Measurements from ENCODE around the gene LRMDA. TPM values are rescaled to one million over a fixed set of nuclear protein-coding genes. Genes with fewer than 3 reads are reported as not detected.

Gene LRMDA
- total and polyA plus RNA-seq, 2 of the 13 experiments (the other 11 are each of a cell fraction or from before 2014, with no cell fraction given): 13.4 to 22.0 TPM

DNA sequence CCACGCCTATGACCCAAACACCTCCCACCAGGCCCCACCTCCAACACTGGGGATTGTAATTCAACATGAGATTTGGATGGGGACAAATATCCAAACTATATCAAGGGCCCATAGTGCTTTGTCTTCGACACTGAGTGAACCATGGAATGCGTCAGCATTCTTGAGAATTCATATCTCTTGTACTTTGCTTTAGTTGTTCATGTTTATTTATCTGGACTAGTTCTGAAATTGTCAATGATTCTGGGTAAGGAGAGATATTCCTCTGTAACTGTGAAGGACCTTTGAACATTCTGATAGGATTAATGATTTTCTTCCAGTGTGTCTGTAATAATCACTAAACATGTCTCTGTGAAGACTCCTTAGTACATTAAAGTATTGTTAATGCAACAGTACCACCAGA is 374.8 kb downstream of the LRMDA start:
- CTCF ChIA-PET (ENCODE audit: low intra/inter-chr PET ratio, low total read pairs): no interaction called here
- 91% methylated on average over 3 of the region's 3 CpGs for WGBS (ENCODE audit: low lambda C conversion rate)
- H3K4me2 ChIP-seq (ENCODE audit: low read depth, low read length): no peak overlapping the region

More for the DNA sequence above, 374.8 kb downstream of the LRMDA start:
- ATAC-seq: no peak
- intact Hi-C loops (cut with micrococcal nuclease; ENCODE audit: unreplicated experiment) (no loop called here), in situ Hi-C loops (cut with HindIII; ENCODE audit: extremely low pct_ligation_motif_present, low pct_unique_long_range_greater_than_20kb) (no loop called here)
- Histone ChIP-seq H3K4me1 (ENCODE audit: insufficient read depth, low read length) (peaks cover 24% of the 10 kb centered on the region), H3K27ac (ENCODE audit: extremely low read length, insufficient read depth, low read length) (no peak overlapping the region), H2AFZ (ENCODE audit: low read length) (no peak overlapping the region), H3K9me3 (ENCODE audit: low read length) (no peaks in the 10 kb centered on the region), H3K4me3 (replicated peaks in 1 of 3; ENCODE audit: insufficient read depth in 1 of 3, low read depth in 2 of 3, low read length in 3 of 3) (no peak overlapping the region), H3K79me2 (ENCODE audit: insufficient read depth, low read length) (no peaks in the 10 kb centered on the region), H3K9ac (ENCODE audit: insufficient read depth, low read depth, low read length) (no peak overlapping the region), H3K27me3 (ENCODE audit: control insufficient read depth in 1 of 2, insufficient read depth in 2 of 2, low read length in 2 of 2) (no peaks in the 10 kb centered on the region), H3K36me3 (replicated peaks in 1 of 2; ENCODE audit: control insufficient read depth in 1 of 2, insufficient read depth in 2 of 2, low read length in 2 of 2) (no peaks in the 10 kb centered on the region), H4K20me1 (ENCODE audit: insufficient read depth, low read length) (no peaks in the 10 kb centered on the region)
- no peak for FAIRE-seq
- POLR2A ChIA-PET: no interaction called here
- TF ChIP-seq ATRX (CRISPR knock-in tag; IDR thresholded peaks at IDR 0.05; ENCODE audit: borderline replicate concordance) (no peak), MBD4 (IDR thresholded peaks at IDR 0.05; ENCODE audit: borderline replicate concordance, low read length) (no peak), ZNF180 (CRISPR knock-in tag; IDR thresholded peaks at IDR 0.05; ENCODE audit: borderline replicate concordance, low read depth) (no peak), JUNB (CRISPR knock-in tag; IDR thresholded peaks at IDR 0.05; ENCODE audit: borderline replicate concordance) (no peak), SMC3 (IDR thresholded peaks at IDR 0.05; ENCODE audit: low read length) (no peak), MEF2D (CRISPR knock-in tag; IDR thresholded peaks at IDR 0.05) (no peak)
- TF ChIP-seq, protein P1, sequence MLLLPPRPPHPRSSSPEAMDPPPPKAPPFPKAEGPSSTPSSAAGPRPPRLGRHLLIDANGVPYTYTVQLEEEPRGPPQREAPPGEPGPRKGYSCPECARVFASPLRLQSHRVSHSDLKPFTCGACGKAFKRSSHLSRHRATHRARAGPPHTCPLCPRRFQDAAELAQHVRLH (CRISPR knock-in tag; IDR thresholded peaks at IDR 0.05; ENCODE audit: borderline replicate concordance, low read depth): no peak
- TF ChIP-seq, protein P2, sequence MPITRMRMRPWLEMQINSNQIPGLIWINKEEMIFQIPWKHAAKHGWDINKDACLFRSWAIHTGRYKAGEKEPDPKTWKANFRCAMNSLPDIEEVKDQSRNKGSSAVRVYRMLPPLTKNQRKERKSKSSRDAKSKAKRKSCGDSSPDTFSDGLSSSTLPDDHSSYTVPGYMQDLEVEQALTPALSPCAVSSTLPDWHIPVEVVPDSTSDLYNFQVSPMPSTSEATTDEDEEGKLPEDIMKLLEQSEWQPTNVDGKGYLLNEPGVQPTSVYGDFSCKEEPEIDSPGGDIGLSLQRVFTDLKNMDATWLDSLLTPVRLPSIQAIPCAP (CRISPR knock-in tag; IDR thresholded peaks at IDR 0.05; ENCODE audit: low read depth): no peak
- TF ChIP-seq, protein P3, sequence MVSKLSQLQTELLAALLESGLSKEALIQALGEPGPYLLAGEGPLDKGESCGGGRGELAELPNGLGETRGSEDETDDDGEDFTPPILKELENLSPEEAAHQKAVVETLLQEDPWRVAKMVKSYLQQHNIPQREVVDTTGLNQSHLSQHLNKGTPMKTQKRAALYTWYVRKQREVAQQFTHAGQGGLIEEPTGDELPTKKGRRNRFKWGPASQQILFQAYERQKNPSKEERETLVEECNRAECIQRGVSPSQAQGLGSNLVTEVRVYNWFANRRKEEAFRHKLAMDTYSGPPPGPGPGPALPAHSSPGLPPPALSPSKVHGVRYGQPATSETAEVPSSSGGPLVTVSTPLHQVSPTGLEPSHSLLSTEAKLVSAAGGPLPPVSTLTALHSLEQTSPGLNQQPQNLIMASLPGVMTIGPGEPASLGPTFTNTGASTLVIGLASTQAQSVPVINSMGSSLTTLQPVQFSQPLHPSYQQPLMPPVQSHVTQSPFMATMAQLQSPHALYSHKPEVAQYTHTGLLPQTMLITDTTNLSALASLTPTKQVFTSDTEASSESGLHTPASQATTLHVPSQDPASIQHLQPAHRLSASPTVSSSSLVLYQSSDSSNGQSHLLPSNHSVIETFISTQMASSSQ (IDR thresholded peaks at IDR 0.05; ENCODE audit: low read depth): no peak
- TF ChIP-seq, protein P3 (CRISPR knock-in tag; IDR thresholded peaks at IDR 0.05; ENCODE audit: borderline replicate concordance): no peak
- TF ChIP-seq, protein P4, sequence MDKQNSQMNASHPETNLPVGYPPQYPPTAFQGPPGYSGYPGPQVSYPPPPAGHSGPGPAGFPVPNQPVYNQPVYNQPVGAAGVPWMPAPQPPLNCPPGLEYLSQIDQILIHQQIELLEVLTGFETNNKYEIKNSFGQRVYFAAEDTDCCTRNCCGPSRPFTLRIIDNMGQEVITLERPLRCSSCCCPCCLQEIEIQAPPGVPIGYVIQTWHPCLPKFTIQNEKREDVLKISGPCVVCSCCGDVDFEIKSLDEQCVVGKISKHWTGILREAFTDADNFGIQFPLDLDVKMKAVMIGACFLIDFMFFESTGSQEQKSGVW (CRISPR knock-in tag; IDR thresholded peaks at IDR 0.05; ENCODE audit: borderline replicate concordance): no peak
- TF ChIP-seq, protein P5, sequence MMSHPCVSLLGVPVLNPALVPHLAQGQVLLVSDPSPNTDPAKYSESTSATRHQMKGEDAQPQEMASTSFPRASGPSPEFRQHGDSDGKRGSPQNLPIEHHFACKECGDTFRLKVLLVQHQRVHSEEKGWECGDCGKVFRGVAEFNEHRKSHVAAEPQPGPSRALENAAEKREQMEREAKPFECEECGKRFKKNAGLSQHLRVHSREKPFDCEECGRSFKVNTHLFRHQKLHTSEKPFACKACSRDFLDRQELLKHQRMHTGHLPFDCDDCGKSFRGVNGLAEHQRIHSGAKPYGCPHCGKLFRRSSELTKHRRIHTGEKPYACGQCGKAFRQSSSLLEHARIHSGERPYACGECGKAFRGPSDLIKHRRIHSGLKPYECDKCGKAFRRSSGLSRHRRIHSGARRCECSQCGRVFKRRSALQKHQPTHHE (CRISPR knock-in tag; IDR thresholded peaks at IDR 0.05; ENCODE audit: borderline replicate concordance): no peak
- TF ChIP-seq, protein P6, sequence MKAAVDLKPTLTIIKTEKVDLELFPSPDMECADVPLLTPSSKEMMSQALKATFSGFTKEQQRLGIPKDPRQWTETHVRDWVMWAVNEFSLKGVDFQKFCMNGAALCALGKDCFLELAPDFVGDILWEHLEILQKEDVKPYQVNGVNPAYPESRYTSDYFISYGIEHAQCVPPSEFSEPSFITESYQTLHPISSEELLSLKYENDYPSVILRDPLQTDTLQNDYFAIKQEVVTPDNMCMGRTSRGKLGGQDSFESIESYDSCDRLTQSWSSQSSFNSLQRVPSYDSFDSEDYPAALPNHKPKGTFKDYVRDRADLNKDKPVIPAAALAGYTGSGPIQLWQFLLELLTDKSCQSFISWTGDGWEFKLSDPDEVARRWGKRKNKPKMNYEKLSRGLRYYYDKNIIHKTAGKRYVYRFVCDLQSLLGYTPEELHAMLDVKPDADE (CRISPR knock-in tag; IDR thresholded peaks at IDR 0.05): no peak
- TF ChIP-seq, protein P7, sequence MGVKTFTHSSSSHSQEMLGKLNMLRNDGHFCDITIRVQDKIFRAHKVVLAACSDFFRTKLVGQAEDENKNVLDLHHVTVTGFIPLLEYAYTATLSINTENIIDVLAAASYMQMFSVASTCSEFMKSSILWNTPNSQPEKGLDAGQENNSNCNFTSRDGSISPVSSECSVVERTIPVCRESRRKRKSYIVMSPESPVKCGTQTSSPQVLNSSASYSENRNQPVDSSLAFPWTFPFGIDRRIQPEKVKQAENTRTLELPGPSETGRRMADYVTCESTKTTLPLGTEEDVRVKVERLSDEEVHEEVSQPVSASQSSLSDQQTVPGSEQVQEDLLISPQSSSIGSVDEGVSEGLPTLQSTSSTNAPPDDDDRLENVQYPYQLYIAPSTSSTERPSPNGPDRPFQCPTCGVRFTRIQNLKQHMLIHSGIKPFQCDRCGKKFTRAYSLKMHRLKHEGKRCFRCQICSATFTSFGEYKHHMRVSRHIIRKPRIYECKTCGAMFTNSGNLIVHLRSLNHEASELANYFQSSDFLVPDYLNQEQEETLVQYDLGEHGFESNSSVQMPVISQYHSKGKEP (CRISPR knock-in tag; IDR thresholded peaks at IDR 0.05): no peak
- no peak for DNase-seq (ENCODE audit: low spot score)
- no TSS peak for BruUV-seq (replicated peaks)

Measured in HepG2 (cell line).